Astrocyte (in vitro differentiated cells and primary cell): ENCODE data around the gene CAPN5. TPM values are rescaled to one million over a fixed set of nuclear protein-coding genes. Genes with fewer than 3 reads are reported as not detected.
A peak's percentile ranks its signal among the peaks of the same experiment; 100 is the strongest.

Source experiments
- DNase-seq: peaks from one replicate; pipeline ENCODE4 v3.0.0-alpha.2; 2010; ENCODE audit warnings: low read depth
- FAIRE-seq: peaks from 2 replicates; lab custom pipeline; 2011; peaks lifted over from hg19 to GRCh38; lab: Jason Lieb, UNC
- H2AFZ ChIP-seq: 2 replicates; pipeline ENCODE4 v1.6.0; 2012; ENCODE audit warnings: low read depth, low read length, inconsistent platforms
- H3K27ac ChIP-seq: 2 replicates; pipeline ENCODE4 v1.5.1; 2011; ENCODE audit warnings: low read depth, low read length, inconsistent platforms
- H3K27me3 ChIP-seq: 2 replicates; pipeline ENCODE4 v1.6.0; 2011; ENCODE audit warnings: low read length, inconsistent platforms; ENCODE audit not compliant: insufficient read depth
- H3K36me3 ChIP-seq: 2 replicates; pipeline ENCODE4 v1.5.1; 2011; ENCODE audit warnings: low read length, inconsistent platforms; ENCODE audit not compliant: insufficient read depth
- H3K4me1 ChIP-seq: 2 replicates; pipeline ENCODE4 v1.5.1; 2011; ENCODE audit warnings: low read length, inconsistent platforms; ENCODE audit not compliant: insufficient read depth
- H3K4me2 ChIP-seq: 2 replicates; pipeline ENCODE4 v1.6.0; 2012; ENCODE audit warnings: low read length, inconsistent platforms
- H3K4me3 ChIP-seq: 2 replicates; pipeline ENCODE4 v1.5.1; 2011; ENCODE audit warnings: low read depth, mild to moderate bottlenecking, low read length, inconsistent platforms; ENCODE audit not compliant: insufficient read depth
- H3K79me2 ChIP-seq: 2 replicates; pipeline ENCODE4 v1.6.0; 2012; ENCODE audit warnings: mild to moderate bottlenecking, low read length, inconsistent platforms; ENCODE audit not compliant: insufficient read depth
- H3K9ac ChIP-seq: 2 replicates; pipeline ENCODE4 v1.6.0; 2012; ENCODE audit warnings: mild to moderate bottlenecking, low read length, inconsistent platforms
- H3K9me3 ChIP-seq: 2 replicates; pipeline ENCODE4 v1.5.1; 2012; ENCODE audit warnings: low read depth, mild to moderate bottlenecking, low read length, inconsistent platforms; ENCODE audit not compliant: insufficient read depth
- H4K20me1 ChIP-seq: 2 replicates; pipeline ENCODE4 v1.6.0; 2012; ENCODE audit warnings: low read length, inconsistent platforms; ENCODE audit not compliant: insufficient read depth
- H3K27ac Mint-ChIP-seq: one replicate; pipeline ENCODE4 v1.8.0; 2021; ENCODE audit warnings: mild to moderate bottlenecking, mixed read lengths; ENCODE audit not compliant: unreplicated experiment
- H3K27me3 Mint-ChIP-seq: one replicate; pipeline ENCODE4 v1.8.0; 2021; ENCODE audit warnings: low read depth, mixed read lengths; ENCODE audit not compliant: unreplicated experiment
- H3K36me3 Mint-ChIP-seq: one replicate; pipeline ENCODE4 v1.8.0; 2021; ENCODE audit warnings: low read depth, mixed read lengths; ENCODE audit not compliant: unreplicated experiment
- H3K4me1 Mint-ChIP-seq: one replicate; pipeline ENCODE4 v1.8.0; 2021; ENCODE audit warnings: low read depth, mixed read lengths; ENCODE audit not compliant: unreplicated experiment
- H3K4me3 Mint-ChIP-seq: one replicate; pipeline ENCODE4 v1.8.0; 2021; ENCODE audit warnings: mild to moderate bottlenecking, moderate library complexity, mixed read lengths; ENCODE audit not compliant: unreplicated experiment
- H3K9me3 Mint-ChIP-seq: one replicate; pipeline ENCODE4 v1.8.0; 2021; ENCODE audit warnings: mild to moderate bottlenecking, mixed read lengths; ENCODE audit not compliant: unreplicated experiment
- EZH2 ChIP-seq: IDR thresholded peaks from 2 replicates; pipeline ENCODE4 v1.6.1; 2012; ENCODE audit warnings: mild to moderate bottlenecking, low read length, inconsistent platforms; ENCODE audit not compliant: insufficient read depth
- total RNA-seq: library from RNA; stranded (reverse); gene quantifications from 2 replicates; pipeline ENCODE4 v1.2.1, GENCODE V29; 2021
- TF ChIP-seq, protein P1 (sequence below): IDR thresholded peaks from 2 replicates; pipeline ENCODE4 v1.5.1; 2011; ENCODE audit warnings: low read depth, mild to moderate bottlenecking, inconsistent platforms, low read length, moderate library complexity; ENCODE audit not compliant: insufficient read depth

Gene CAPN5
- total RNA-seq, 1 donor from 2014 or later, result 17.4 TPM

DNA sequence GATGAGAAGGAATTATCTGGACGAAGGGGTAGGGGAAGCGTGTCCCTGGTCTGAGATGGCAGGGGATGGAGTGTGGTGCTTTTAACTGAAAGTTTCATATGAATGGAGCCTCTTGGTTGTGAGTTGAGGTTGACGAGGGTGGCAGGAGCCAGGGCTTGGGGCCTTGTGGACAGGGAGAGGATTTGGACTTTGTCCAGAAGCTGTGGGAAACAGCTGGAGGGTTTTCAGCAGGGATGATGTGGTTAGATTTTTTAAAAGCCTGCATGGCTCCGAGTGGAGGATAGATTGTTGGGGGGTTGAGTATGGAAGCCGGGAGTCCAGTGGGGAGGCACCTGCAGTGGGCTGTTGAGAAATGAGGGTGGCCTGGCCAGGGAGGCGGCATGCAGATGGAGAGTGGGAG lies 86.1 kb downstream of the CAPN5 start:
- Histone ChIP-seq H3K36me3 (no peaks in the 10 kb centered on the region), H3K4me2 (no peak overlapping the region), H3K9ac (no peak overlapping the region), H3K27ac (no peak overlapping the region), H3K9me3 (no peaks in the 10 kb centered on the region), H3K4me1 (peaks cover 4% of the 10 kb centered on the region), H3K79me2 (no peaks in the 10 kb centered on the region), H4K20me1 (no peaks in the 10 kb centered on the region), H2AFZ (no peak overlapping the region), H3K27me3 (no peaks in the 10 kb centered on the region), H3K4me3 (no peak overlapping the region)
- no peak overlapping the region for H3K4me3 Mint-ChIP-seq
- DNase-seq, result peak; percentile 35
- no peak for TF ChIP-seq EZH2
- TF ChIP-seq, protein P1, sequence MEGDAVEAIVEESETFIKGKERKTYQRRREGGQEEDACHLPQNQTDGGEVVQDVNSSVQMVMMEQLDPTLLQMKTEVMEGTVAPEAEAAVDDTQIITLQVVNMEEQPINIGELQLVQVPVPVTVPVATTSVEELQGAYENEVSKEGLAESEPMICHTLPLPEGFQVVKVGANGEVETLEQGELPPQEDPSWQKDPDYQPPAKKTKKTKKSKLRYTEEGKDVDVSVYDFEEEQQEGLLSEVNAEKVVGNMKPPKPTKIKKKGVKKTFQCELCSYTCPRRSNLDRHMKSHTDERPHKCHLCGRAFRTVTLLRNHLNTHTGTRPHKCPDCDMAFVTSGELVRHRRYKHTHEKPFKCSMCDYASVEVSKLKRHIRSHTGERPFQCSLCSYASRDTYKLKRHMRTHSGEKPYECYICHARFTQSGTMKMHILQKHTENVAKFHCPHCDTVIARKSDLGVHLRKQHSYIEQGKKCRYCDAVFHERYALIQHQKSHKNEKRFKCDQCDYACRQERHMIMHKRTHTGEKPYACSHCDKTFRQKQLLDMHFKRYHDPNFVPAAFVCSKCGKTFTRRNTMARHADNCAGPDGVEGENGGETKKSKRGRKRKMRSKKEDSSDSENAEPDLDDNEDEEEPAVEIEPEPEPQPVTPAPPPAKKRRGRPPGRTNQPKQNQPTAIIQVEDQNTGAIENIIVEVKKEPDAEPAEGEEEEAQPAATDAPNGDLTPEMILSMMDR, result no peak
- H3K9me3 Mint-ChIP-seq, result no peaks in the 10 kb centered on the region
- H3K36me3 Mint-ChIP-seq, result peaks cover 3% of the 10 kb centered on the region
- peak overlapping the region; percentile 53 for H3K27ac Mint-ChIP-seq
- no peak for FAIRE-seq
- peaks cover 12% of the 10 kb centered on the region for H3K4me1 Mint-ChIP-seq
- peaks cover 72% of the 10 kb centered on the region for H3K27me3 Mint-ChIP-seq

DNA sequence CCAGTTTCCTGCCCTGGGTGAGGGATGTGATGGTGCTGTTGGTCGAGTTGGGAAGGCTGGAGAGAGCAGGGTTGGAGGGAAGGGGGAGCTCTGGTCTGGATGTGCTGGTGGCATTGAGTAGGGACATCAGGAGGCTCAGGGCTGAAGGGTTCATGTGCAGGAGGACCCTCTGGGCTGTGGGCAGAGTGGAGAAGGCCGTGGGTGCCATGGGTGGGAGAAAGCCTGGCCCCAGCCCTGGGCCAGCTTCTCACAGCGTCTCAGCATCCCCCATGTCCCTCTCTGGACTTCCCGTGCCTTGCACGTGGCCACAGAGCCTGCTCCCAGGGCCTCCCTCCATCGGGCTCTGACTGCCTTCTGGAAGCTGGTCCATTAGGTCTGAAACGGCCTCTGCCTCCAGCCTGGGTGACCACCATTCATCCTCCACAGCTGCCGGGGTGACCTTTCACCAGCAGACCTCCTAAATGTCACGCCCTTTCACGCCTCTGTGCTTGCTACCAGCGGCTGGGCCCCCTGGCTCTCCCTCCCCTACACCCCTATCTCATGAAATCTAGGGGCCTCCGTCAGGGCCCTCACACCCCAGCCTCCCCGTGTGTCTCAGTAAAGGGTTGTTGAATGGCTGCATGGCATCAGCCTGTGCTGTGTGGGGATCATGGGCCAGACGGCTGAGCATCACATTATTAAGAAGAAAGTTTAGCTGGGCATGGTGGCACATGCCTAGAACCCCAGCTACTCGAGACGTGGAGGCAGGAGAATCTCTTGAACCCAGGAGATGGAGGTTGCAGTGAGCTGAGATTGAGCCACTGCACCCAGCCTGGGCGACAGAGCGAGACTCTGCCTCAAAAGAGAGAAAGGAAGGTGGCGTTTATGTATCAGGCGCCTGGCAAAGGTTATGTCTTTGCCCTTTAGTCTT lies 86.8 kb downstream of the CAPN5 start:
- Mint-ChIP-seq H3K4me3 (no peak overlapping the region), H3K27ac (peak overlapping the region; percentile 53), H3K27me3 (peaks cover 71% of the 10 kb centered on the region), H3K9me3 (no peaks in the 10 kb centered on the region), H3K36me3 (peaks cover 3% of the 10 kb centered on the region), H3K4me1 (peaks cover 8% of the 10 kb centered on the region)
- Histone ChIP-seq H3K27me3 (peaks cover 3% of the 10 kb centered on the region), H3K4me2 (no peak overlapping the region), H3K36me3 (no peaks in the 10 kb centered on the region), H3K4me1 (no peaks in the 10 kb centered on the region), H4K20me1 (no peaks in the 10 kb centered on the region), H3K9ac (no peak overlapping the region), H2AFZ (no peak overlapping the region), H3K79me2 (no peaks in the 10 kb centered on the region), H3K27ac (no peak overlapping the region), H3K4me3 (no peak overlapping the region), H3K9me3 (no peaks in the 10 kb centered on the region)
- TF ChIP-seq EZH2, result no peak
- TF ChIP-seq, protein P1, result no peak
- DNase-seq (no peak), FAIRE-seq (no peak)
